ENCODE data around the gene ASB15. TPM values are rescaled to one million over a fixed set of nuclear protein-coding genes. Genes with fewer than 3 reads are reported as not detected.

The ASB15 gene
- total and polyA plus RNA-seq, 2 of the 4 experiments (the other 2 are of a cell fraction), result not detected

DNA sequence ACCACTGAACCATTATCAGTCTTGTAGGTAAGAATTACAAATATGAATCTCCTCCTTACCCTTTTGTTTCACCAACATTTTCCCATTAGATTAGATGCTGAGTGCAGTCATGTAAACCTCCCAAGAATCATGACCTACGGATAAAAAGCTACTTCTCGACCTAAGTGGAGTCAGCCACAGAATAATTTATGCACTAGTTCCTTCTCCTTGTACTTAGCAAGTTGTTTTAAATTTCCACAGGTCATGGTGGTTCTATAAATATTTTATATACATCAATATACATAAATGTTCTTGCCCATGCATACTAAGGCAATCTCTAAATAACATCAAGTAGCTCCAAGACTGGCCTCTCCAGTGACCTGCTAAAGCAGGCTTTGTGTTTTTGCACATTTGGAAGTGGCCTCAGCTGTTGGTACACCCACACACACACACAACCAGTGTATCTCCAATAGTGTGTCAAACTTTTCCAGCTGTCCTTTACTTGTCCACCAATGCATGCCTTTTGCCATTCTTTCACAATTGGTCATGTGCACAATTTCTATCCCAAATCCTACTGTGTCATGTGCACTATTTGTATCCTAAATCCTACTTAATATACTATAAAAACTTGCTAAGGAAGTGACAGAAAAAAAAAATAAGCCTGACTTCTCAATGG lies 75.6 kb downstream of the ASB15 start:
- no peak overlapping the region for H3K18ac ChIP-seq (ENCODE audit: low read depth, low read length)
- no peak overlapping the region for H4K8ac ChIP-seq (ENCODE audit: low read depth in 2 of 2, low read length in 2 of 2)
- no peak overlapping the region for H3K27ac ChIP-seq (ENCODE audit: insufficient read depth, low read length)
- no peak overlapping the region for H2BK5ac ChIP-seq (ENCODE audit: low read depth, low read length, poor library complexity, severe bottlenecking)
- no peak overlapping the region for H3K56ac ChIP-seq (ENCODE audit: extremely low read depth, insufficient read depth, low read length)
- H3K4me2 ChIP-seq (ENCODE audit: low read depth, low read length), result no peak overlapping the region
- no peak for DNase-seq
- dilution Hi-C loops (cut with HindIII; ENCODE audit: low sequenced_read_pairs, unreplicated experiment), result no loop called here
- H3K4ac ChIP-seq (ENCODE audit: low read depth, low read length), result no peak overlapping the region
- no peak overlapping the region for H4K5ac ChIP-seq (ENCODE audit: low read depth, low read length)
- BruUV-seq (replicated peaks), result no TSS peak
- no peak overlapping the region for H3K4me3 ChIP-seq (ENCODE audit: insufficient read depth, low read depth, low read length)
- peaks cover 4% of the 10 kb centered on the region for H3K36me3 ChIP-seq (ENCODE audit: control insufficient read depth, insufficient read depth, low read length)
- H4K20me1 ChIP-seq (ENCODE audit: insufficient read depth, low read length), result no peaks in the 10 kb centered on the region
- in situ Hi-C loops (cut with MboI; ENCODE audit: low sequenced_read_pairs), result no loop called here
- H2AFZ ChIP-seq (replicated peaks; ENCODE audit: low read length, poor library complexity), result no peak overlapping the region
- H4K91ac ChIP-seq (ENCODE audit: insufficient read depth, low read depth, low read length), result no peak overlapping the region
- H2AK5ac ChIP-seq (ENCODE audit: low read depth, low read length), result no peak overlapping the region
- H3K23ac ChIP-seq (ENCODE audit: low read depth, low read length), result no peak overlapping the region
- no peak overlapping the region for H2AK9ac ChIP-seq (replicated peaks; ENCODE audit: low read depth, low read length, poor library complexity)
- ChIA-PET CTCF (interaction anchor here (0.7 to 0.8 kb wide), 2 partner anchors 38 to 68 kb away, joined by 3 read pairs; no protein-coding TSS in a partner anchor), POLR2A (ENCODE audit: unreplicated experiment) (no interaction called here)
- H3K14ac ChIP-seq (replicated peaks; ENCODE audit: low read depth, low read length), result no peak overlapping the region
- H2BK20ac ChIP-seq (ENCODE audit: low read depth, low read length), result no peak overlapping the region
- WGBS, 2 experiments (ENCODE audit: extremely low coverage in 2 of 2, insufficient read length in 1 of 2), result no CpG with 5 or more reads among the region's 2 CpGs
- no peaks in the 10 kb centered on the region for H3K9me3 ChIP-seq (ENCODE audit: control insufficient read depth, insufficient read depth, low read length)
- no peak overlapping the region for H2BK15ac ChIP-seq (ENCODE audit: low read depth, low read length)
- no peaks in the 10 kb centered on the region; the same call in 1 of the 2 replicates for H3K9me1 ChIP-seq (ENCODE audit: insufficient read depth, low read length)
- H3K27me3 ChIP-seq (ENCODE audit: control insufficient read depth, insufficient read depth, low read length), result no peaks in the 10 kb centered on the region
- no peak for TF ChIP-seq CHD1 (IDR thresholded peaks at IDR 0.05; ENCODE audit: low read depth, low read length)
- no peak for TF ChIP-seq MXI1 (IDR thresholded peaks at IDR 0.05; ENCODE audit: borderline replicate concordance, low read depth, low read length)
- no peak for TF ChIP-seq POLR2A (IDR thresholded peaks at IDR 0.05; ENCODE audit: low read depth, low read length)
- TF ChIP-seq RAD21 (IDR thresholded peaks at IDR 0.05; ENCODE audit: low read length), result no peak
- no peak for TF ChIP-seq RFX5 (IDR thresholded peaks at IDR 0.05; ENCODE audit: low read depth, low read length)
- TF ChIP-seq, protein P1, sequence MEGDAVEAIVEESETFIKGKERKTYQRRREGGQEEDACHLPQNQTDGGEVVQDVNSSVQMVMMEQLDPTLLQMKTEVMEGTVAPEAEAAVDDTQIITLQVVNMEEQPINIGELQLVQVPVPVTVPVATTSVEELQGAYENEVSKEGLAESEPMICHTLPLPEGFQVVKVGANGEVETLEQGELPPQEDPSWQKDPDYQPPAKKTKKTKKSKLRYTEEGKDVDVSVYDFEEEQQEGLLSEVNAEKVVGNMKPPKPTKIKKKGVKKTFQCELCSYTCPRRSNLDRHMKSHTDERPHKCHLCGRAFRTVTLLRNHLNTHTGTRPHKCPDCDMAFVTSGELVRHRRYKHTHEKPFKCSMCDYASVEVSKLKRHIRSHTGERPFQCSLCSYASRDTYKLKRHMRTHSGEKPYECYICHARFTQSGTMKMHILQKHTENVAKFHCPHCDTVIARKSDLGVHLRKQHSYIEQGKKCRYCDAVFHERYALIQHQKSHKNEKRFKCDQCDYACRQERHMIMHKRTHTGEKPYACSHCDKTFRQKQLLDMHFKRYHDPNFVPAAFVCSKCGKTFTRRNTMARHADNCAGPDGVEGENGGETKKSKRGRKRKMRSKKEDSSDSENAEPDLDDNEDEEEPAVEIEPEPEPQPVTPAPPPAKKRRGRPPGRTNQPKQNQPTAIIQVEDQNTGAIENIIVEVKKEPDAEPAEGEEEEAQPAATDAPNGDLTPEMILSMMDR (conservative IDR thresholded peaks at IDR 0.05; ENCODE audit: low read depth, low read length), result no peak
- no peak for TF ChIP-seq NFE2L2 (IDR thresholded peaks at IDR 0.05; ENCODE audit: low read depth, low read length)
- no peak for TF ChIP-seq RCOR1 (IDR thresholded peaks at IDR 0.05; ENCODE audit: insufficient replicate concordance, low read length)
- TF ChIP-seq BHLHE40 (IDR thresholded peaks at IDR 0.05; ENCODE audit: low read depth, low read length), result no peak
- TF ChIP-seq MAFK (IDR thresholded peaks at IDR 0.05; ENCODE audit: low read depth, low read length), result no peak
- TF ChIP-seq SMC3 (IDR thresholded peaks at IDR 0.05; ENCODE audit: low read depth, low read length), result no peak
- no peak for TF ChIP-seq ELK1 (IDR thresholded peaks at IDR 0.05; ENCODE audit: borderline replicate concordance, low read depth, low read length)
- no peak for TF ChIP-seq CEBPB (IDR thresholded peaks at IDR 0.05; ENCODE audit: low read depth, low read length)
- no peak for TF ChIP-seq FOS (IDR thresholded peaks at IDR 0.05; ENCODE audit: low read depth, low read length)
- TF ChIP-seq, protein P2, sequence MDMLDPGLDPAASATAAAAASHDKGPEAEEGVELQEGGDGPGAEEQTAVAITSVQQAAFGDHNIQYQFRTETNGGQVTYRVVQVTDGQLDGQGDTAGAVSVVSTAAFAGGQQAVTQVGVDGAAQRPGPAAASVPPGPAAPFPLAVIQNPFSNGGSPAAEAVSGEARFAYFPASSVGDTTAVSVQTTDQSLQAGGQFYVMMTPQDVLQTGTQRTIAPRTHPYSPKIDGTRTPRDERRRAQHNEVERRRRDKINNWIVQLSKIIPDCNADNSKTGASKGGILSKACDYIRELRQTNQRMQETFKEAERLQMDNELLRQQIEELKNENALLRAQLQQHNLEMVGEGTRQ (IDR thresholded peaks at IDR 0.05; ENCODE audit: low read depth, low read length), result no peak
- no peak for TF ChIP-seq MAZ (IDR thresholded peaks at IDR 0.05; ENCODE audit: borderline replicate concordance, low read depth, low read length)
- peaks cover 7% of the 10 kb centered on the region; the same call in 1 of the 2 replicates for H3K4me1 ChIP-seq (ENCODE audit: control insufficient read depth, insufficient read depth, low read length)
- H3K79me1 ChIP-seq (ENCODE audit: low read depth in 1 of 2, low read length in 2 of 2), result no peaks in the 10 kb centered on the region
- H3K9ac ChIP-seq (ENCODE audit: low read depth, low read length), result no peak overlapping the region
- ATAC-seq (ENCODE audit: low read depth), result no peak
- no peak overlapping the region for H2BK120ac ChIP-seq (ENCODE audit: low read depth, low read length)
- intact Hi-C loops (cut with micrococcal nuclease), result no loop called here

All from IMR-90 (cell line).